GM23338 (cell line): Measurements from ENCODE around the gene APIP.

ENCODE experiments used
- CREB1 ChIP-seq: fragments of 250-450 bp; sonication (Bioruptor Pico); IDR thresholded peaks from 2 replicates; pipeline ENCODE4 v1.5.0; 2020; ENCODE audit warnings: low read depth, mild to moderate bottlenecking, moderate library complexity
- EZH2 ChIP-seq: fragments of 200-600 bp; sonication (generic); IDR thresholded peaks from one replicate; pipeline ENCODE4 v1.8.0; 2017; ENCODE audit warnings: antibody characterized with exemption, mild to moderate bottlenecking, low read depth; ENCODE audit not compliant: unreplicated experiment
- EZH2phosphoT487 ChIP-seq: fragments of 200-600 bp; sonication (generic); IDR thresholded peaks from one replicate; pipeline ENCODE4 v1.8.1; 2018; ENCODE audit warnings: antibody characterized with exemption; ENCODE audit not compliant: unreplicated experiment
- JUNB ChIP-seq: IDR thresholded peaks from one replicate; pipeline ENCODE4 v1.6.1; 2016; ENCODE audit warnings: antibody characterized with exemption; ENCODE audit not compliant: unreplicated experiment
- NANOG ChIP-seq: IDR thresholded peaks from 2 replicates; pipeline ENCODE4 v1.6.1; 2016; ENCODE audit warnings: antibody characterized with exemption, borderline replicate concordance
- POLR2AphosphoS5 ChIP-seq: IDR thresholded peaks from 2 replicates; pipeline ENCODE4 v1.6.1; 2016; ENCODE audit warnings: antibody characterized with exemption, low read depth
- STAT1 ChIP-seq: IDR thresholded peaks from one replicate; pipeline ENCODE4 v1.6.1; 2016; ENCODE audit warnings: antibody characterized with exemption; ENCODE audit not compliant: unreplicated experiment
- ZNF114 ChIP-seq: fragments of 250-450 bp; sonication (Bioruptor Pico); IDR thresholded peaks from 2 replicates; pipeline ENCODE4 v1.5.0; 2020; ENCODE audit warnings: mild to moderate bottlenecking, moderate library complexity
- ZNF331 ChIP-seq: fragments of 250-450 bp; sonication (Bioruptor Pico); IDR thresholded peaks from 2 replicates; pipeline ENCODE4 v1.5.0; 2020; ENCODE audit warnings: low read depth, mild to moderate bottlenecking, moderate library complexity
- TF ChIP-seq, protein P1 (sequence below), 2 experiments: fragments of 200-600 bp in 1 of 2; sonication (generic) in 1 of 2; conservative IDR thresholded peaks; 2 replicates each; pipeline versions ENCODE4 v1.5.1 to v1.6.1; 2016 to 2017; ENCODE audit warnings: antibody characterized with exemption in 2 of 2, low read depth in 2 of 2, mild to moderate bottlenecking in 2 of 2, moderate library complexity in 1 of 2
- TF ChIP-seq, protein P2 (sequence below): IDR thresholded peaks from 2 replicates; pipeline ENCODE4 v1.6.1; 2016; ENCODE audit warnings: antibody characterized with exemption
- TF ChIP-seq, protein P3 (sequence below): IDR thresholded peaks from one replicate; pipeline ENCODE4 v1.6.1; 2018; ENCODE audit warnings: antibody characterized with exemption; ENCODE audit not compliant: unreplicated experiment

DNA sequence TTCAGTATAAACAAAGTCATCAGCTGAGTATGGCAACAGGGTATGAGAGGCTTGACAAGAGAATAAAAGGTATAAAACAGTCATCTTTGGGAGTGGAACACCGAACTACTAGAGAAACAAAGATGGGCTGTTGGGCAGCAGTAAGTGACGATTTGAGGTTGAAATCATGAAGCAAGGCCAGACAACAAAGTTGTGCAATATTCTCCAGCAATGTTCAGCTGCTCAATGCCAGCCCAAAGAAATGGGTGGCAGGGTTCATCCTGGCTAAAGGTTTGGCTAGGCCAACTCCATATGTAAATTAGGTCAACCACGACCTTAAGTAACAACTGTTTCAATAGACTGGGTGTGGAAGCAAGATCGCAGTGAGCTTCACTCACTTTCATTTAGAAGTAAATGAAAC is 6.2 kb downstream of the APIP start:
- TF ChIP-seq, protein P1, sequence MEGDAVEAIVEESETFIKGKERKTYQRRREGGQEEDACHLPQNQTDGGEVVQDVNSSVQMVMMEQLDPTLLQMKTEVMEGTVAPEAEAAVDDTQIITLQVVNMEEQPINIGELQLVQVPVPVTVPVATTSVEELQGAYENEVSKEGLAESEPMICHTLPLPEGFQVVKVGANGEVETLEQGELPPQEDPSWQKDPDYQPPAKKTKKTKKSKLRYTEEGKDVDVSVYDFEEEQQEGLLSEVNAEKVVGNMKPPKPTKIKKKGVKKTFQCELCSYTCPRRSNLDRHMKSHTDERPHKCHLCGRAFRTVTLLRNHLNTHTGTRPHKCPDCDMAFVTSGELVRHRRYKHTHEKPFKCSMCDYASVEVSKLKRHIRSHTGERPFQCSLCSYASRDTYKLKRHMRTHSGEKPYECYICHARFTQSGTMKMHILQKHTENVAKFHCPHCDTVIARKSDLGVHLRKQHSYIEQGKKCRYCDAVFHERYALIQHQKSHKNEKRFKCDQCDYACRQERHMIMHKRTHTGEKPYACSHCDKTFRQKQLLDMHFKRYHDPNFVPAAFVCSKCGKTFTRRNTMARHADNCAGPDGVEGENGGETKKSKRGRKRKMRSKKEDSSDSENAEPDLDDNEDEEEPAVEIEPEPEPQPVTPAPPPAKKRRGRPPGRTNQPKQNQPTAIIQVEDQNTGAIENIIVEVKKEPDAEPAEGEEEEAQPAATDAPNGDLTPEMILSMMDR (conservative IDR thresholded peaks at IDR 0.05; ENCODE audit: low read depth in 2 of 2), result no peak
- TF ChIP-seq, protein P2, sequence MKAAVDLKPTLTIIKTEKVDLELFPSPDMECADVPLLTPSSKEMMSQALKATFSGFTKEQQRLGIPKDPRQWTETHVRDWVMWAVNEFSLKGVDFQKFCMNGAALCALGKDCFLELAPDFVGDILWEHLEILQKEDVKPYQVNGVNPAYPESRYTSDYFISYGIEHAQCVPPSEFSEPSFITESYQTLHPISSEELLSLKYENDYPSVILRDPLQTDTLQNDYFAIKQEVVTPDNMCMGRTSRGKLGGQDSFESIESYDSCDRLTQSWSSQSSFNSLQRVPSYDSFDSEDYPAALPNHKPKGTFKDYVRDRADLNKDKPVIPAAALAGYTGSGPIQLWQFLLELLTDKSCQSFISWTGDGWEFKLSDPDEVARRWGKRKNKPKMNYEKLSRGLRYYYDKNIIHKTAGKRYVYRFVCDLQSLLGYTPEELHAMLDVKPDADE, result no peak
- TF ChIP-seq POLR2AphosphoS5 (no peak), EZH2 (no peak), EZH2phosphoT487 (no peak), NANOG (no peak), STAT1 (no peak), CREB1 (CRISPR knock-in tag) (no peak), JUNB (no peak), ZNF331 (no peak), ZNF114 (CRISPR knock-in tag) (no peak)
- TF ChIP-seq, protein P3, sequence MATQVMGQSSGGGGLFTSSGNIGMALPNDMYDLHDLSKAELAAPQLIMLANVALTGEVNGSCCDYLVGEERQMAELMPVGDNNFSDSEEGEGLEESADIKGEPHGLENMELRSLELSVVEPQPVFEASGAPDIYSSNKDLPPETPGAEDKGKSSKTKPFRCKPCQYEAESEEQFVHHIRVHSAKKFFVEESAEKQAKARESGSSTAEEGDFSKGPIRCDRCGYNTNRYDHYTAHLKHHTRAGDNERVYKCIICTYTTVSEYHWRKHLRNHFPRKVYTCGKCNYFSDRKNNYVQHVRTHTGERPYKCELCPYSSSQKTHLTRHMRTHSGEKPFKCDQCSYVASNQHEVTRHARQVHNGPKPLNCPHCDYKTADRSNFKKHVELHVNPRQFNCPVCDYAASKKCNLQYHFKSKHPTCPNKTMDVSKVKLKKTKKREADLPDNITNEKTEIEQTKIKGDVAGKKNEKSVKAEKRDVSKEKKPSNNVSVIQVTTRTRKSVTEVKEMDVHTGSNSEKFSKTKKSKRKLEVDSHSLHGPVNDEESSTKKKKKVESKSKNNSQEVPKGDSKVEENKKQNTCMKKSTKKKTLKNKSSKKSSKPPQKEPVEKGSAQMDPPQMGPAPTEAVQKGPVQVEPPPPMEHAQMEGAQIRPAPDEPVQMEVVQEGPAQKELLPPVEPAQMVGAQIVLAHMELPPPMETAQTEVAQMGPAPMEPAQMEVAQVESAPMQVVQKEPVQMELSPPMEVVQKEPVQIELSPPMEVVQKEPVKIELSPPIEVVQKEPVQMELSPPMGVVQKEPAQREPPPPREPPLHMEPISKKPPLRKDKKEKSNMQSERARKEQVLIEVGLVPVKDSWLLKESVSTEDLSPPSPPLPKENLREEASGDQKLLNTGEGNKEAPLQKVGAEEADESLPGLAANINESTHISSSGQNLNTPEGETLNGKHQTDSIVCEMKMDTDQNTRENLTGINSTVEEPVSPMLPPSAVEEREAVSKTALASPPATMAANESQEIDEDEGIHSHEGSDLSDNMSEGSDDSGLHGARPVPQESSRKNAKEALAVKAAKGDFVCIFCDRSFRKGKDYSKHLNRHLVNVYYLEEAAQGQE, result no peak
